OCI-LY1 (cell line): ENCODE measurements around the gene ADAMTS14.

Experiments used
- CTCF ChIP-seq: fragments of 200-600 bp; sonication (generic), shearing (Covaris generic); IDR thresholded peaks from 2 replicates; pipeline ENCODE4 v1.5.1; 2017; ENCODE audit warnings: mild to moderate bottlenecking, antibody characterized with exemption, low read length, moderate library complexity, mixed read lengths
- EZH2 ChIP-seq: fragments of 200-600 bp; sonication (generic), shearing (Covaris generic); IDR thresholded peaks from 2 replicates; pipeline ENCODE4 v1.8.0; 2017; ENCODE audit warnings: borderline replicate concordance, mixed run types, mild to moderate bottlenecking, antibody characterized with exemption, low read length, moderate library complexity, mixed read lengths

GRCh38 chr10:70673043-70673928 lies 980 bp downstream of the ADAMTS14 start:
- TF ChIP-seq CTCF: no peak
- TF ChIP-seq EZH2: no peak
